Fibroblast of skin of right quadriceps (primary cell): ENCODE results near the gene AFF2.
A peak's percentile ranks its signal among the peaks of the same experiment; 100 is the strongest.

ENCODE experiments used
- DNase-seq: peaks from one replicate; pipeline ENCODE4 v3.0.0-alpha.2; 2013

AFF2 gene

GRCh38 chrX:148940411-148940996 lies 440.1 kb downstream of the AFF2 start:
- peak; percentile 16 for DNase-seq

GRCh38 chrX:148942754-148943153 lies 442.3 kb downstream of the AFF2 start:
- DNase-seq = no peak

DNA sequence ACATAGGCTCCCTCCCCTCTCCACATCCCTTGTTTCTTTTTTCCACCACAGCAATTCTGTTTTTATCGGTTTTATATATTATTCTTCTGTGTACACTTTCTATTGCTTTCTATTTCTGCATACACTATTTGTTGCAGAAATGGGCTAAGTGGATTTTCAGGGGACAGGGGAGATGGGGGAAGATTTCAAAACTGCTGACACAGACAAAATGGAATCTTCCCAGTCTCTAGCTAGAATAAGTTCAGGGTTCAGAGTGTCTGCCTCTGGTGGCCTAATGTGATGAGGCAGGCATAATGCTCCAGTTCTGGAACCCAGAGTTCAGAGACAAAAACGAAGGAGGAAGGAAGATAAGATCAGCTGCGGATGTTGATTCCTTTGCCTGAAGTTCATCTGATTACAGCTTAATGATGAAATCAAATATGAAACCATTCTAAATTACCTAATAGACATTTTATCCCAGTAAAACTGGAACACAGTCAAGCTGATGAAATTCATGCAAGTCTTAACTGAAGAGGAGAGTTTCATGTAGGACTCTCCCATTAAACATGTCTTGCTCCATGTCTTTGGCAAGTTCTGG lies 447.1 kb downstream of the AFF2 start:
- peak; percentile 13 for DNase-seq

- DNase-seq = no peak
Observed at GRCh38 chrX:148956352-148956751, 455.9 kb downstream of the AFF2 start.

GRCh38 chrX:148958901-148959300 lies 458.5 kb downstream of the AFF2 start:
- DNase-seq = no peak

GRCh38 chrX:148960060-148960459 lies 459.6 kb downstream of the AFF2 start:
- no peak for DNase-seq

- DNase-seq = no peak
Observed at GRCh38 chrX:148961985-148962384, 461.6 kb downstream of the AFF2 start.

GRCh38 chrX:148976571-148977400 lies 476.4 kb downstream of the AFF2 start:
- peak; percentile 13 for DNase-seq

- no peak for DNase-seq
Observed at GRCh38 chrX:148979786-148980185, 479.4 kb downstream of the AFF2 start.

DNA sequence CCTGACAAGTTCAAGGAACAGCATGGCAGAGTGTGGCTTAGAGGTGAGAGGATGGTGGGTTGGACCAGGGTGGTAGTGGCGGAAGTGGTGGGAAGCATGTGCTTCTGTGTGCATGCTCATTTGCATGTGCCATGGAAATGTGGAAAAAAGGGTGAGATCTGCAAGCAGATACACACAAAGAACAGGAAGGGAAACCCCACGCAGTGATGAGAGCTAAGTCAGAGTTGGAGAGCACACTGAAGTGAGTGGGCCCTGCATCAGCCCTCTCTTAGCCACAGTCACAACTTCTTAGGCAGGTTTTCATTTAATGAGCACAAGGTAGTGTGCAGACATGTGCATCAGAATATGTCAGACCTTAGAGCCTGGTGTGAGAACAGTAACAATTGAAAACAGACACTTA lies 483.8 kb downstream of the AFF2 start:
- no peak for DNase-seq

GRCh38 chrX:148991502-148991901 lies 491.1 kb downstream of the AFF2 start:
- DNase-seq = no peak

GRCh38 chrX:148995661-148996060 lies 495.2 kb downstream of the AFF2 start:
- no peak for DNase-seq

DNA sequence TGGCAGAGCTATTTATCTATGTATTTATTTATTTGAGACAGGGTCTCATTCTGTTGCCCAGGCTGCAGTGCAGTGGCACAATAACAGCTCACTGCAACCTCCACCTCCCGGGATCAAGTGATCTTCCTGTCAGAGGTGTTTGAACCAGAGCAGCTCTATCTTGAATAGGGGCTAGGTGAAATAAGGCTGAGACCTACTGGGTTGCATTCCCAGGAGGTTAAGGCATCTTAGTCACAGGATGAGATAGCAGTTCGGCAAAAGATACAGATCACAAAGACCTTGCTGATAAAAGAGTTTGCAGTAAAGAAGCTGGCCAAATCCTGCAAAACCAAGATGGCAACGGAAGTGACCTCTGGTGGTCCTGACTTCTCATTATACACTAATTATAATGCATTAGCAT lies 501.9 kb downstream of the AFF2 start:
- no peak for DNase-seq

DNA sequence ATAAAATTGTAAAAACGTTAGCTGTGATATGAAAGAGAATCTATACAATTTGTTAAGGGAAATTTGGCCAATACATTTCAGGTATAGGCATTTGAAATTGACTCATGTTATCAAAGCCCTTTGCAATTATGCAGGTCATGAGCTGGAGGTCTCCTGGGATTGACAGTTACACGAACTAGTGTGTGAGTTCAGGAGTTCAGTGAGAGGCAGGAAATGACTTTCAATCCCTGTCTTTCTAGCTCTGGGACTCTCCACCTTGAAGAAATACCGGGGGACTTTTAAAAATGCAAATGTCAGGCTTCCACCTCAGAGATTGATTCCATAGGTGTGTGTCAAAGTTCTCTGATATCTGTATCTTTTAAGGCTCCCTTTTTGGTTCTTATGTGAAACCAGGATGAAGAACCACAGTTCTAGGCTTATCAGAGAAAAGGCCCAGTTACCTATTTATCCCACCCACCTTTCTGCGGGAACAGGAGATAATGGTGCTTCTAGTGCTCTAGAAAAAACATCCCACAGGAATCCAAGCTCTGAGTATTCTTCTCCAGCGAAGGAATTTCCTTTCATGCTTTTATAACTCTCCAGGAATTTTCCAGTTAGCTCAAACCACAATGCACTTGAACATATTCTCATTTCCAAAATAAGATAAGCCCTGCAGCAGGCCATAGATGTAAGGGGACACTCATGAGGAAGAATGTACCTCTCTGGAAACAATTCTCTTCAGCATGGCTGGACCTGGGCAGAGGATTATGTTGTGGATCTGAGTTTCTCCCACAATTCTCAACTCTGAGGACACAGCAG lies 503.6 kb downstream of the AFF2 start:
- peak; percentile 42 for DNase-seq

DNA sequence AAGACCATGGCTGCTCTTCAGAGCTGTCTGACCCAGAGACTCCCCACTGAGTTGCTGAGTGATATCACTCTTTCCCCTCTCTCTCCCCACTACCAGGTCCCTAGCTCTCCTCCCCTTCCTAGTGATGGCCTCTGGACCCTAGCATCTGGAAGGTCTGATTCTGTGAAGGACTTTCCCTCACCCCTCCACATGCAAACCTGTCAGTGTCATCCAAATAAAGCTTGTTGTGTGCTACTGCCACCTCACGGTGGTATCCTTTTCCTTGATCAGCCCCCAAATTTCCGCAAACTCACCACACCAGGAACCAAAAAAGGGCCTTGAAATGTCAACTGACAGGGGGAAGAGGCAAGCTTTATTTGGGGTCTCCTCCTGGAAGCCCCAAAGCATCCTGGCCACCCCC lies 504.5 kb downstream of the AFF2 start:
- DNase-seq = no peak

DNA sequence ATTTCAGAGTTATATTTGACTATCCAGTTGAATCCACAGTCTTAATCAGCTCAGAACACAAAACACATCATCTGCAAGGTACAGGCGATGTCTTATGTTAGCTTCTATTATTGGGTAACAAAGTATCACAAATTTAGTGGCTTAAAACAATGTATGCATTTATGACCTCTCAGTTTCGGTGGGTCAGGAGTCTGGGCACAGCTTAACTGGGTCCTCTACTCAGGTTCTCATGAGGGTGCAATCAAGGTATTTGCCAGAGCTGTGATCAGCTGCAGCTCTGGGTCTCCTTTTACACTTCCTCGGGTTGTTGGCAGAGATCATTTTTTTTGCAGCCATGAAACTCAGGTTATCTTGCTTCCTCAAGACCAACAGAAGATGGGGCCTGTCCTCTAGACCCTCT lies 505.8 kb downstream of the AFF2 start:
- no peak for DNase-seq

GRCh38 chrX:149007423-149007822 lies 507.0 kb downstream of the AFF2 start:
- no peak for DNase-seq

- no peak for DNase-seq
Observed at GRCh38 chrX:149010013-149010852, 509.8 kb downstream of the AFF2 start.

- no peak for DNase-seq
Observed at GRCh38 chrX:149010853-149011224, 510.4 kb downstream of the AFF2 start.

DNA sequence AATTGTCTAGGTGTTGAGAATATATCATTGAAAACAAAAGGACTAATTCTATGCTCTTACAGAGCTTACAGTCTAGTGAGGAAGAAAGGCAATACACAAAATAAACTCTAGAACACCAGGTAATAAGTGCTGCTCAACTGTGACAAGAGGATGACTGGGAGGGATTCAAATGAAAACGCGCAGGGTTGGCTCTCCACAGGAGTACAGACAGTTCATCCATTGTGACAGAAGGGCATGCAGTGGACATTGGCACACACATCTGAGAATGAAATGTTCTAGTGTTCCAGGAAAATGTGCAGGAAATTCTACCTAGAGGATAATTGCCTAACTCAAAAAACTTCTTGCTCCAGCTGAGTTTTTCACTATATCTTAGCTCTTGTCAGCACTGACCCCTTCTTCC lies 512.7 kb downstream of the AFF2 start:
- DNase-seq = no peak

GRCh38 chrX:149021159-149021558 lies 520.7 kb downstream of the AFF2 start:
- DNase-seq = peak; percentile 19

- no peak for DNase-seq
Observed at GRCh38 chrX:149022485-149022884, 522.1 kb downstream of the AFF2 start.

DNA sequence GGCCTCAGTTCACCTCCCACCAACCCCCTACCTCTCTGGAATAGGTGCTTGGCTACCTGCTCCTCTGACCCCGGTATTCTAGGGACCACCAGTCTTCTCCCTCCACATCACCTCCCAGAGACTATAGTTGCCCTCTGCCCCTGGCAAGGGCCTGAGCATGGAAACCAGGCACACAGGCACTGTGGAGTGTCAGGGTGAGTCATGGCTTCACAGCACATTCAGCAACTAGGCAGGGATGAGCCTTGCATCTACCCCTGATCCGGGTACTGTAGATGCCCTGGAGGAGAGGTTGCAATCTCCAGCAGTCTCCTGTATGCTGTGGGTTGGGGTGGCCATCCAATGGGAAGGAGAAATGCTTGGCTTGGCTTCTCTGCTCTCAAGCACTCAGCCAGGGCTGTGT lies 532.0 kb downstream of the AFF2 start:
- DNase-seq = no peak
